Testis (tissue), 3 donors: ENCODE data around the gene ZNF532. TPM values are rescaled to one million over a fixed set of nuclear protein-coding genes. Genes with fewer than 3 reads are reported as not detected.

ENCODE experiments used
- DNase-seq: peaks from one replicate; pipeline ENCODE4 v3.0.0-alpha.2; 2019
- H3K27ac ChIP-seq, 2 donors: fragments of 200-600 bp; sonication (generic); one replicate each; pipeline ENCODE4 v1.5.1; 2019
- H3K27me3 ChIP-seq: fragments of 200-600 bp; sonication (generic); one replicate; pipeline ENCODE4 v1.5.1; 2019
- H3K36me3 ChIP-seq: fragments of 200-600 bp; sonication (generic); one replicate; pipeline ENCODE4 v1.5.1; 2017; ENCODE audit warnings: low read depth; ENCODE audit errors: missing control alignments
- H3K4me1 ChIP-seq: fragments of 200-600 bp; sonication (generic); one replicate; pipeline ENCODE4 v1.5.1; 2019
- H3K4me3 ChIP-seq, 2 donors: fragments of 200-600 bp; sonication (generic); one replicate each; pipeline ENCODE4 v1.5.1; 2017 to 2019
- H3K9me3 ChIP-seq: fragments of 200-600 bp; sonication (generic); one replicate; pipeline ENCODE4 v1.5.1; 2017
- POLR2A ChIP-seq: fragments of 450-650 bp; IDR thresholded peaks from one replicate; pipeline ENCODE4 v1.6.1; 2017; ENCODE audit warnings: antibody characterized with exemption, mild to moderate bottlenecking, moderate library complexity
- WGBS, 2 donors: methylation state at CpG; one replicate each; pipeline ENCODE4 v1.1.5; 2018; 5-methylcytosine and 5-hydroxymethylcytosine counted together
- intact Hi-C: fragments of 100-400 bp; cut with DNase I; formaldehyde crosslinking; loops from one replicate; pipeline ENCODE4 v1.15.1; 2023; ENCODE audit warnings: low total_unique reads
- polyA plus RNA-seq: library from polyadenylated mRNA; stranded (reverse); fragments of 350-450 nt; fragmentation: Illumina TruSeq; extraction: RNeasy Lipid Tissue Mini Kit (QIAGEN cat#74804); gene quantifications from one replicate; pipeline ENCODE4 v1.2.3, GENCODE V29; 2014; ENCODE audit warnings: low read depth, low replicate concordance; ENCODE audit not compliant: insufficient read depth
- total RNA-seq, 2 donors: library from RNA; depleted of rRNA; stranded (reverse); fragments of >200 nt; gene quantifications; one replicate each; pipeline ENCODE4 v1.2.3, GENCODE V29; 2016
- TF ChIP-seq, protein P1 (sequence below), 3 experiments: fragments of 450-650 bp in 2 of 3; fragments of 200-600 bp in 1 of 3; sonication (generic) in 1 of 3; IDR thresholded peaks; one replicate each; pipeline ENCODE4 v1.5.1; 2016 to 2019; ENCODE audit warnings: antibody characterized with exemption in 3 of 3, mild to moderate bottlenecking in 2 of 3, moderate library complexity in 1 of 3

ZNF532 gene
- total and polyA plus RNA-seq, 3 donors from 2014 or later, result 64.0 to 131 (median 122) TPM

DNA sequence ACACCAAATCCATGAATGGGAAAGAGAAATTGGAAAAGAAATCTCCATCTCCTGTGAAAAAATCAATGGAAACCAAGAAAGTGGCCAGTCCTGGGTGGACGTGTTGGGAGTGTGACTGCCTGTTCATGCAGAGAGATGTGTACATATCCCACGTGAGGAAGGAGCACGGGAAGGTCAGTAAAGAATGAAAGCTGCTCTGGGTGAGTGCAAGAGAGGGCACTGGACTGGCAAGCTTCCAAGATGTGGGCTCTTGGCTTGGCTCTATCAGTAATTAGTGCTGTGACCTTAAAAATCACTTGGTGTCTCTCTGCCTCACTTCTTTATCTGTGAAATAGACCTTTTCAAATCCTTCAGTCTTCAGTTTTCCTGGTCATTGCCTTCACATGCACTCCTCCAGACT lies 89.0 kb downstream of the ZNF532 start:
- H3K9me3 ChIP-seq, result no peaks in the 10 kb centered on the region
- H3K4me1 ChIP-seq, result peaks cover 8% of the 10 kb centered on the region
- peak; percentile 83 for DNase-seq
- H3K27me3 ChIP-seq, result no peaks in the 10 kb centered on the region
- no peak overlapping the region for H3K4me3 ChIP-seq
- H3K27ac ChIP-seq, result no peak overlapping the region
- WGBS, 2 donors, result 58% methylated on average over 3 of the region's 3 CpGs
- no peak for TF ChIP-seq POLR2A
- TF ChIP-seq, protein P1, sequence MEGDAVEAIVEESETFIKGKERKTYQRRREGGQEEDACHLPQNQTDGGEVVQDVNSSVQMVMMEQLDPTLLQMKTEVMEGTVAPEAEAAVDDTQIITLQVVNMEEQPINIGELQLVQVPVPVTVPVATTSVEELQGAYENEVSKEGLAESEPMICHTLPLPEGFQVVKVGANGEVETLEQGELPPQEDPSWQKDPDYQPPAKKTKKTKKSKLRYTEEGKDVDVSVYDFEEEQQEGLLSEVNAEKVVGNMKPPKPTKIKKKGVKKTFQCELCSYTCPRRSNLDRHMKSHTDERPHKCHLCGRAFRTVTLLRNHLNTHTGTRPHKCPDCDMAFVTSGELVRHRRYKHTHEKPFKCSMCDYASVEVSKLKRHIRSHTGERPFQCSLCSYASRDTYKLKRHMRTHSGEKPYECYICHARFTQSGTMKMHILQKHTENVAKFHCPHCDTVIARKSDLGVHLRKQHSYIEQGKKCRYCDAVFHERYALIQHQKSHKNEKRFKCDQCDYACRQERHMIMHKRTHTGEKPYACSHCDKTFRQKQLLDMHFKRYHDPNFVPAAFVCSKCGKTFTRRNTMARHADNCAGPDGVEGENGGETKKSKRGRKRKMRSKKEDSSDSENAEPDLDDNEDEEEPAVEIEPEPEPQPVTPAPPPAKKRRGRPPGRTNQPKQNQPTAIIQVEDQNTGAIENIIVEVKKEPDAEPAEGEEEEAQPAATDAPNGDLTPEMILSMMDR (IDR thresholded peaks at IDR 0.05), result no peak
- intact Hi-C loops, result no loop called here
- no peaks in the 10 kb centered on the region for H3K36me3 ChIP-seq

DNA sequence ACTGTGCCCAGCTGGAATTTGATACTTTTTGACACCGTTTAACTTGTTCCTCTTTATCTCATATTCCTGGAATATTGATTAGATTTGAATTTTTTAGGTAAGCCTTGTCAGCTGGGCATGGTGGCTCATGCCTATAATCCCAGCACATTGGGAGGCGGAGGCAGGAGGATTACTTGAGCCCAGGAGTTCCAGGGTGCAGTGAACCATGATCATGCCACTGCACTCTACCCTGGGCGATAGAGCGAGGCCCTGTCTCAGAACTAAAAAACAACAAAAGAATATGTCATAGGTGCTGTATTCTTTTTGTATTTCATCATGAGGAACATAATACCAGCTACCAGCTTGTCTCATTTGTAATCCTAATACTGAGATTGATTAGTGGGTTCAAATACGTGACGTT lies 90.3 kb downstream of the ZNF532 start:
- DNase-seq, result no peak
- intact Hi-C loops, result no loop called here
- Histone ChIP-seq H3K27me3 (no peaks in the 10 kb centered on the region), H3K27ac (peak overlapping the region in 1 of 2 donors; percentile 37), H3K9me3 (no peaks in the 10 kb centered on the region), H3K4me1 (peaks cover 8% of the 10 kb centered on the region), H3K36me3 (no peaks in the 10 kb centered on the region), H3K4me3 (no peak overlapping the region)
- WGBS, 2 donors, result 91 to 92% methylated on average over 6 of the region's 6 CpGs
- TF ChIP-seq, protein P1 (IDR thresholded peaks at IDR 0.05), result no peak
- TF ChIP-seq POLR2A, result no peak

DNA sequence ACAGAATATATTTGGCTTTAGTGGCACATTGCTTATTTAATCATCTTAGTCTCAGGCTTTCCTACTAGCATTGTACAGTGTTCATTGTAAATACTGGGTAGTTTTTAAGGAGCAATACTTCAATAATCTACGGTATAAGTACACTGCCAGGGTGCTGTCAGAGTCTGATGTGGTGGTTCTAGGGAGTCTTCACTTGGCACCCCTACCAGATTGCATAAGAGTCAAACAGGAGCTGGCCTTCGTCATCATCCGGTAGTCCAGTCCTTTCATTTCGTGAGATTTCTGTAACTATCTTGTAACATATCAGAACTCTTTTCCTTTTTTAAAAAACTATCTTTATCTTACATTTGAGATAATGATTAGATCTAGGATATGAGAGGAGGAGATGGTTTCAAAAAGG lies 91.1 kb downstream of the ZNF532 start:
- H3K9me3 ChIP-seq, result no peaks in the 10 kb centered on the region
- WGBS, 2 donors, result 84 to 88% methylated on average over 4 of the region's 4 CpGs
- TF ChIP-seq, protein P1 (IDR thresholded peaks at IDR 0.05), result no peak
- no peak for TF ChIP-seq POLR2A
- no peak for DNase-seq
- no peaks in the 10 kb centered on the region for H3K36me3 ChIP-seq
- no peaks in the 10 kb centered on the region for H3K27me3 ChIP-seq
- intact Hi-C loops, result no loop called here
- H3K4me3 ChIP-seq, result no peak overlapping the region
- peaks cover 8% of the 10 kb centered on the region for H3K4me1 ChIP-seq
- H3K27ac ChIP-seq, result no peak overlapping the region

DNA sequence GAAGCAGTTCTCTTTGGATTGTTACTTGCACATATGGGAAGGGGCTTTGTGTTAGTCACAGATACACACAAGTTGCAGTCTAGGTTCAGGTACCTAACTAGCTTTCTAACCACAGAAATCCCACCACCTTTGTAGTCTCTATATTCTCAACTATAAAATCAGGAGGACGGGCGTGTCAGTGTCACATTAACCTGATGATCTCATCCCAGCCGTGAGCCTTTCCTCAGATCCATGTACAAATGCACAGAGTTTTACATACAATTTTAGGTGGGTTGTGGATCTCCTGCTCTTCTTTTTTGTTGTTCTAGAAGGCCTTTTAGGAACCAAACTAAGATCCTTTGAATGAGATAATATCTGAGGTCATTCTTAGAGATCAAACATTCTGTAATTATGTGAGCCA lies 94.0 kb downstream of the ZNF532 start:
- Histone ChIP-seq H3K4me1 (peaks cover 6% of the 10 kb centered on the region), H3K36me3 (no peaks in the 10 kb centered on the region), H3K9me3 (no peaks in the 10 kb centered on the region), H3K27me3 (no peaks in the 10 kb centered on the region), H3K4me3 (no peak overlapping the region), H3K27ac (peak overlapping the region in 1 of 2 donors; percentile 18)
- no peak for DNase-seq
- 82 to 89% methylated on average over 3 of the region's 3 CpGs for WGBS, 2 donors
- no peak for TF ChIP-seq POLR2A
- TF ChIP-seq, protein P1 (IDR thresholded peaks at IDR 0.05), result no peak
- intact Hi-C loops, result no loop called here

DNA sequence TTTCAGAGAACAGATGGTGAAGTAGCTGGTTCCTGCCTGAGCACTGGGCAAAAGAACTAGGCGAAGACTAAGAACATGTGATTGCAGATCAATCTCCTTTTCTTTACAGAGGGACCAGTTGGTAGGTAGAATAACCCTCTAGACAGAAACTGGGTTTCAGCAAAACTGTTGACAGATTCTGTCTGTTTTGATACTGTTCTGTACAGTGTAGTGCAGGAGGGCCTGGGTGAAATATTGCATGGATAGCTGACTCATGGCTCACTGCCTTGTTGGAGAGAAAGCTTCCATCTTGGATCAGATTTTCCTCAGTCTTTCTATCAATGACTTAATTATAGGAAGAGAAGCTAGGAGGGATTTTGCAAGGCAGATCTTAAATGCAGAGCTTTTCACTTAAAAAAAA lies 95.8 kb downstream of the ZNF532 start:
- DNase-seq, result no peak
- intact Hi-C loops, result no loop called here
- no peaks in the 10 kb centered on the region for H3K36me3 ChIP-seq

More for the DNA sequence above, 95.8 kb downstream of the ZNF532 start:
- peaks cover 5% of the 10 kb centered on the region for H3K4me1 ChIP-seq
- TF ChIP-seq, protein P1 (IDR thresholded peaks at IDR 0.05), result no peak
- no peak for TF ChIP-seq POLR2A
- H3K27me3 ChIP-seq, result no peaks in the 10 kb centered on the region
- no peak overlapping the region for H3K4me3 ChIP-seq
- no peaks in the 10 kb centered on the region for H3K9me3 ChIP-seq
- H3K27ac ChIP-seq, result no peak overlapping the region
- WGBS, 2 donors, result 83 to 100% methylated on average over 1 of the region's 1 CpG
